NB4 (cell line): ENCODE results near the gene LGALS1.
"Not testable (repeated sequence)": the region's sequence is repeated elsewhere in the genome, so short reads cannot be mapped to it uniquely, and the experiment has no call there.

Experiments
- DNase-seq: peaks from one replicate; pipeline ENCODE4 v3.0.0; 2010; ENCODE audit warnings: low read depth
- H3K4me3 ChIP-seq: one replicate; pipeline ENCODE4 v1.5.1; 2011; ENCODE audit warnings: mild to moderate bottlenecking, low read depth, low read length, moderate library complexity
- CTCF ChIP-seq: IDR thresholded peaks from one replicate; pipeline ENCODE4 v1.5.1; 2012; ENCODE audit warnings: low read depth, low read length
- MAX ChIP-seq: IDR thresholded peaks from 2 replicates; pipeline ENCODE4 v1.6.1; 2011; ENCODE audit warnings: low read depth, low read length
- MYC ChIP-seq: IDR thresholded peaks from 2 replicates; pipeline ENCODE4 v1.6.1; 2011; ENCODE audit warnings: low read depth, low read length
- POLR2A ChIP-seq: IDR thresholded peaks from 2 replicates; pipeline ENCODE4 v1.6.1; 2011; ENCODE audit warnings: mild to moderate bottlenecking; ENCODE audit not compliant: insufficient read length; ENCODE audit errors: extremely low read depth

The LGALS1 gene

GRCh38 chr22:37684803-37685615 is 9.6 kb downstream of the LGALS1 start:
- DNase-seq = no peak
- H3K4me3 ChIP-seq = no peak overlapping the region
- TF ChIP-seq MYC (no peak), POLR2A (no peak), MAX (no peak), CTCF (no peak)

- peak; percentile 91 for DNase-seq
- peak within 1 kb of the TSS; percentile 86 for H3K4me3 ChIP-seq
- TF ChIP-seq POLR2A (no peak), MAX (peak; percentile 63), CTCF (no peak), MYC (peak; percentile 70)
Observed at GRCh38 chr22:37686002-37686982, 10.9 kb downstream of the LGALS1 start, which contains the start of gene NOL12. TSS of gene NOL12 (plus strand) at chr22:37686343. CDS start at chr22:37686393, 50 bp downstream.

GRCh38 chr22:37690407-37690806 is 15.0 kb downstream of the LGALS1 start:
- TF ChIP-seq POLR2A (no peak), MYC (no peak), MAX (no peak), CTCF (no peak)
- DNase-seq = no peak
- no peak overlapping the region for H3K4me3 ChIP-seq

GRCh38 chr22:37690901-37691504 is 15.6 kb downstream of the LGALS1 start:
- TF ChIP-seq CTCF (no peak), POLR2A (no peak), MYC (no peak), MAX (no peak)
- no peak overlapping the region for H3K4me3 ChIP-seq
- DNase-seq = no peak

- DNase-seq = no peak
- TF ChIP-seq MAX (no peak), CTCF (no peak), POLR2A (no peak), MYC (no peak)
- H3K4me3 ChIP-seq = no peak overlapping the region
Observed at GRCh38 chr22:37692627-37693285, 17.3 kb downstream of the LGALS1 start.

- not testable (repeated sequence) for DNase-seq, H3K4me3 ChIP-seq
Observed at GRCh38 chr22:37694131-37694530, 18.7 kb downstream of the LGALS1 start.

GRCh38 chr22:37696260-37696656 is 20.8 kb downstream of the LGALS1 start:
- DNase-seq, H3K4me3 ChIP-seq: not testable (repeated sequence)
